ENCODE measurements around the gene TP53BP1.

The TP53BP1 gene

DNA sequence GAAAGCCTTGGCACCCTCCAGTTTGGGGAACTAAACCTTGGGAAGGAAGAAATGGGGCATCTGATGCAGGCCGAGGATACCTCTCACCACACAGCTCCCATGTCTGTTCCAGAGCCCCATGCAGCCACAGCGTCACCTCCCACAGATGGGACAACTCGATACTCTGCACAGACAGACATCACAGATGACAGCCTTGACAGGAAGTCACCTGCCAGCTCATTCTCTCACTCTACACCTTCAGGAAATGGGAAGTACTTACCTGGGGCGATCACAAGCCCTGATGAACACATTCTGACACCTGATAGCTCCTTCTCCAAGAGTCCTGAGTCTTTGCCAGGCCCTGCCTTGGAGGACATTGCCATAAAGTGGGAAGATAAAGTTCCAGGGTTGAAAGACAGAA lies 32.2 kb upstream of the TP53BP1 start:
- TF ChIP-seq, protein P1, sequence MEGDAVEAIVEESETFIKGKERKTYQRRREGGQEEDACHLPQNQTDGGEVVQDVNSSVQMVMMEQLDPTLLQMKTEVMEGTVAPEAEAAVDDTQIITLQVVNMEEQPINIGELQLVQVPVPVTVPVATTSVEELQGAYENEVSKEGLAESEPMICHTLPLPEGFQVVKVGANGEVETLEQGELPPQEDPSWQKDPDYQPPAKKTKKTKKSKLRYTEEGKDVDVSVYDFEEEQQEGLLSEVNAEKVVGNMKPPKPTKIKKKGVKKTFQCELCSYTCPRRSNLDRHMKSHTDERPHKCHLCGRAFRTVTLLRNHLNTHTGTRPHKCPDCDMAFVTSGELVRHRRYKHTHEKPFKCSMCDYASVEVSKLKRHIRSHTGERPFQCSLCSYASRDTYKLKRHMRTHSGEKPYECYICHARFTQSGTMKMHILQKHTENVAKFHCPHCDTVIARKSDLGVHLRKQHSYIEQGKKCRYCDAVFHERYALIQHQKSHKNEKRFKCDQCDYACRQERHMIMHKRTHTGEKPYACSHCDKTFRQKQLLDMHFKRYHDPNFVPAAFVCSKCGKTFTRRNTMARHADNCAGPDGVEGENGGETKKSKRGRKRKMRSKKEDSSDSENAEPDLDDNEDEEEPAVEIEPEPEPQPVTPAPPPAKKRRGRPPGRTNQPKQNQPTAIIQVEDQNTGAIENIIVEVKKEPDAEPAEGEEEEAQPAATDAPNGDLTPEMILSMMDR (IDR thresholded peaks at IDR 0.05; ENCODE audit: insufficient read depth, low read depth, low read length, missing control alignments): no peak
- peak; percentile 39 for DNase-seq (ENCODE audit: low read depth)
- no peak overlapping the region for H3K4me3 ChIP-seq (ENCODE audit: low read length)

DNA sequence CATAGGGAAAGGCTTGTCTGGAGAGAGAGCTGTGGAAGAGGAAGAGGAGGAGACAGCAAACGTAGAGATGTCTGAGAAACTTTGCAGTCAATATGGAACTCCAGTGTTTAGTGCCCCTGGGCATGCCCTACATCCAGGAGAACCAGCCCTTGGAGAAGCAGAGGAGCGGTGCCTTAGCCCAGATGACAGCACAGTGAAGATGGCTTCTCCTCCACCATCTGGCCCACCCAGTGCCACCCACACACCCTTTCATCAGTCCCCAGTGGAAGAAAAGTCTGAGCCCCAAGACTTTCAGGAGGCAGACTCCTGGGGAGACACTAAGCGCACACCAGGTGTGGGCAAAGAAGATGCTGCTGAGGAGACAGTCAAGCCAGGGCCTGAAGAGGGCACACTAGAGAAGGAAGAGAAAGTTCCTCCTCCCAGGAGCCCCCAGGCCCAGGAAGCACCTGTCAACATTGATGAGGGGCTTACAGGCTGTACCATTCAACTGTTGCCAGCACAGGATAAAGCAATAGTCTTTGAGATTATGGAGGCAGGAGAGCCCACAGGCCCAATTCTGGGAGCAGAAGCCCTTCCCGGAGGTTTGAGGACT lies 31.4 kb upstream of the TP53BP1 start:
- no peak for DNase-seq (ENCODE audit: low read depth)
- no peak overlapping the region for H3K4me3 ChIP-seq (ENCODE audit: low read length)
- TF ChIP-seq, protein P1 (IDR thresholded peaks at IDR 0.05; ENCODE audit: insufficient read depth, low read depth, low read length, missing control alignments): no peak

DNA sequence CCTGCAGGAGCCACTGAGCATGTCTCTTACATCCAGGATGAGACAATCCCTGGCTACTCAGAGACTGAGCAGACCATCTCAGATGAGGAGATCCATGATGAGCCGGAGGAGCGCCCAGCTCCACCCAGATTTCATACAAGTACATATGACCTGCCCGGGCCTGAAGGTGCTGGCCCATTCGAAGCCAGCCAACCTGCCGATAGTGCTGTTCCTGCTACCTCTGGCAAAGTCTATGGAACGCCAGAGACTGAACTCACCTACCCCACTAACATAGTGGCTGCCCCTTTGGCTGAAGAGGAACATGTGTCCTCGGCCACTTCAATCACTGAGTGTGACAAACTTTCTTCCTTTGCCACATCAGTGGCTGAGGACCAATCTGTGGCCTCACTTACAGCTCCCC lies 30.7 kb upstream of the TP53BP1 start:
- H3K4me3 ChIP-seq (ENCODE audit: low read length): no peak overlapping the region
- TF ChIP-seq, protein P1 (IDR thresholded peaks at IDR 0.05; ENCODE audit: insufficient read depth, low read depth, low read length, missing control alignments): no peak
- no peak for DNase-seq (ENCODE audit: low read depth)

DNA sequence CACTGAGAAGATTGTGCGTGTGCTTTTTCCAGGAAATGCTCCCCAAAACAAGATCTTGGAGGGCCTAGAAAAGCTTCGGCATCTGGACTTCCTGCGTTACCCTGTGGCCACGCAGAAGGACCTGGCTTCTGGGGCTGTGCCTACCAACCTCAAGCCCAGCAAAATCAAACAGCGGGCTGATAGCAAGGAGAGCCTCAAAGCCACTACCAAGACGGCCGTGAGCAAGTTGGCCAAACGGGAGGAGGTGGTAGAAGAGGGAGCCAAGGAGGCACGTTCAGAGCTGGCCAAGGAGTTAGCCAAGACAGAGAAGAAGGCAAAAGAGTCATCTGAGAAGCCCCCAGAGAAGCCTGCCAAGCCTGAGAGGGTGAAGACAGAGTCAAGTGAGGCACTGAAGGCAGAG lies 29.3 kb upstream of the TP53BP1 start:
- TF ChIP-seq, protein P1 (IDR thresholded peaks at IDR 0.05; ENCODE audit: insufficient read depth, low read depth, low read length, missing control alignments): no peak
- no peak for DNase-seq (ENCODE audit: low read depth)
- H3K4me3 ChIP-seq (ENCODE audit: low read length): no peak overlapping the region

DNA sequence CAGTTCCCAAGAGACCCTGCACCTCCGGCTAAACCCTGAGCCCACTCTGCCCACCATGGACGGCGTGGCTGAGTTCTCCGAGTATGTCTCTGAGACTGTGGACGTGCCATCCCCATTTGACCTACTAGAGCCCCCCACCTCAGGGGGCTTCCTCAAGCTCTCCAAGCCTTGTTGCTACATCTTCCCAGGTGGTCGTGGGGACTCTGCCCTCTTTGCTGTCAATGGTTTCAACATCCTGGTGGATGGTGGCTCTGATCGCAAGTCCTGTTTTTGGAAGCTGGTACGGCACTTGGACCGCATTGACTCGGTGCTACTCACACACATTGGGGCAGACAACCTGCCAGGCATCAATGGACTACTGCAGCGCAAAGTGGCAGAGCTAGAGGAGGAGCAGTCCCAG lies 28.5 kb upstream of the TP53BP1 start:
- H3K4me3 ChIP-seq (ENCODE audit: low read length): no peak overlapping the region
- no peak for DNase-seq (ENCODE audit: low read depth)
- TF ChIP-seq, protein P1 (IDR thresholded peaks at IDR 0.05; ENCODE audit: insufficient read depth, low read depth, low read length, missing control alignments): no peak

DNA sequence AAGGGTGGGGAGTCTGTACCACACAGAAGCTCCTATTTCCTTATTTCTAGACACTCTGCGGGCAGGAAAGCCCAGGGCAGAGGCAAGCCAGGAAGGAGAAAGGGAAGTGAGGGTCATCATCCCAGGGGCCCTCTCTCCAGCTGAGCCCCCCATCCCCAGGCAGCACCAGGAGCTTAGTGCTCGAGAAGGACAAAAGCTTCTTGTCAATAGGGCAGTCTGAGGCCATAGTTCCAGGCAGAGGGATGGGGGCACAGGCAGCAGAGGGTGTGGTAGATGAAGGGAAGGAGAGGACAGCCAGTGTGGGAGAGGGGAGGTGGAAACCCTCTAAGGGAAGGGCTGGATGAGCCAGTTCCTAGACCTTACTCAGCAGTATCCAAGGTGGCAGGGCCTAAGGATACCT lies 27.2 kb upstream of the TP53BP1 start:
- no peak overlapping the region for H3K4me3 ChIP-seq (ENCODE audit: low read length)
- DNase-seq (ENCODE audit: low read depth): no peak
- TF ChIP-seq, protein P1 (IDR thresholded peaks at IDR 0.05; ENCODE audit: insufficient read depth, low read depth, low read length, missing control alignments): no peak

DNA sequence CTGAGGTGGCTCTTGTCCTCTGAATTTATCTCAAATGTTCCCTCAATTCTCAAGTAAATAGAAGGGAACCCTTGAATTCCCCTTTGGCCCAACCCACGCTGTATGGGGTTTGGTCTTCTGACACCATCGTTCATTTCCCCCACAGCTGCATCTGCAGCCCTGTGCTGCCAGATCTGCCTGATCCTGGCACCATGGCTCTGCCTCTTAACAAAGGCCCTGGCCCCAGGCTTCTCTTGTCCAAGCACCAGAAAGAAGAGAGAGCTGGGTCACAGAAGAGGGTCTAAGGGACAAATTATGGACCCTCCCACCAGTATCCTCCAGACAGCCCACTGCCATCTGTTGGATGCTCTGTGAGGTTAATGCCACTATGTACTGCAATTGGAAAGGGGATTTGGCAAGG lies 26.2 kb upstream of the TP53BP1 start:
- no peak for DNase-seq (ENCODE audit: low read depth)
- TF ChIP-seq, protein P1 (IDR thresholded peaks at IDR 0.05; ENCODE audit: insufficient read depth, low read depth, low read length, missing control alignments): no peak
- no peak overlapping the region for H3K4me3 ChIP-seq (ENCODE audit: low read length)
